Fibroblast of the aortic adventitia (primary cell): ENCODE data around the gene ATAD2B. TPM values are rescaled to one million over a fixed set of nuclear protein-coding genes. Genes with fewer than 3 reads are reported as not detected.

ENCODE experiments used
- DNase-seq: peaks from one replicate; pipeline ENCODE4 v3.0.0-alpha.2; 2010; ENCODE audit warnings: low read depth
- H3K4me3 ChIP-seq: 2 replicates; pipeline ENCODE4 v1.5.1; 2011; ENCODE audit warnings: low read depth, mild to moderate bottlenecking, control low read depth, low read length, moderate library complexity
- CTCF ChIP-seq: IDR thresholded peaks from 2 replicates; pipeline ENCODE4 v1.5.1; 2011; ENCODE audit warnings: mild to moderate bottlenecking, low read length, control low read depth, inconsistent platforms; ENCODE audit not compliant: insufficient read depth
- total RNA-seq: library from RNA; depleted of rRNA; stranded (reverse); fragments of >200 nt; gene quantifications from 2 replicates; pipeline ENCODE4 v1.2.3, GENCODE V29; 2012; ENCODE audit warnings: low replicate concordance

Gene ATAD2B
- total RNA-seq, 1 donor, result 10.6 TPM

DNA sequence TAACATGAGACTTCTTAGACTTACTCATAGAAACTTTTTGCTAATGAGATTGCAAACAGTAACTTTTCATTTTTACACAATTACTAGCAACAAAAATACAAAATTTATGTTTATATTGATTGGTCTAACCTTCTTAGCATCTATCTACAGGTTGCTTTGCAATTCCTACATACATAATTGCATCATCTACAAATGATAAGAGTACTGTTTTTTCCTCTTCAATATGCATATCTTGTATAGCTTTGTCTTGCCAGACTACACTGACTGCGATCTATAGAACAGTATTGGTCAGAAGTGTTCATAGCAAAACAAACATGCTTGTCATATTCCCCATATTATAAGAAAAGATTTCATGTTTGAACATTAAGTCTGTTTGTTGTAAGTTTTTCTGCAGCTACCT lies 87.9 kb downstream of the ATAD2B start:
- TF ChIP-seq CTCF, result no peak
- DNase-seq, result no peak
- H3K4me3 ChIP-seq, result no peak overlapping the region

GRCh38 chr2:23838581-23838980 lies 88.3 kb downstream of the ATAD2B start:
- DNase-seq, result no peak
- no peak for TF ChIP-seq CTCF
- no peak overlapping the region for H3K4me3 ChIP-seq

- no peak for TF ChIP-seq CTCF
- no peak overlapping the region for H3K4me3 ChIP-seq
- no peak for DNase-seq
Measured at GRCh38 chr2:23837871-23838270, 89.1 kb downstream of the ATAD2B start.

GRCh38 chr2:23836971-23837565 lies 89.9 kb downstream of the ATAD2B start:
- DNase-seq, result no peak
- TF ChIP-seq CTCF, result no peak
- no peak overlapping the region for H3K4me3 ChIP-seq

DNA sequence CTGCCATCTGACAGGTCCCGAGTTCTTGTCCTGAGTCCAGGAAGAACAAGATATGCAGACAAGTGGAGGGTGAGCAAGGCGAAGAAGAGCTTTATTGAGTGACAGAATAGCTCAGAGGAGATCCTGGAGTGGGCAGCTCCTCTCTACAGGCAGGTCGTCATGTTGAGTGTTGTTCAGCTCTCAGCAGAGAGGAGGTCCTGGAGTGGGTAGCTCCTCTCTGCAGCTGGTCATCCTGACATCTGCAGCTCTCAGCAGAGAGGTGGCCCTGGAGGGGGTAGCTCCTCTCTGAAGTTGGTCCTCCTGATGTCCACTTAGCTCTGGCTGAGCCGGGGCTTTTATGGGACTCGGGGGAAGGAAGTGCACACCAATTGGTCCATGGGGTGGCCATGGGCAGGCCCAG lies 90.4 kb downstream of the ATAD2B start:
- H3K4me3 ChIP-seq, result no peak overlapping the region
- no peak for TF ChIP-seq CTCF
- no peak for DNase-seq

DNA sequence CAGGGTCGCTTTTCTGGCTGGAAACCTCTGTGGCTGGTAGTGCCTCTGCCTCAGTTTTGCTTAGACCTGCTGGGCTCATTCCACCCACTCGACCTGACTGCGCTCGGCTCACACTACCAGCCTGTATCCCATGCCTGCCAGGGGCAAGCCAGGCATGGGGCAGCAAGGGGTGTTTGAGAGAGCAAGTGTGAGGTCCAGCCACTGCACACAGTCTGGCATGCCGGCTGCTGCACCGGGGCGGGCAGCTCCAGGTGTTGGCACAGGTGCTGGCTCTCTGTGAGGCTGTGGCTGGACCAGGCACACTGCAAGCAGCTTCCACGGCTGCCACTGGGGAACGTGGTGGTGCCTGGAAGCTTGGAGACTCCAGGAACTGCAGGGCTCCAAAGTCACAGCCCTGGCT lies 90.9 kb downstream of the ATAD2B start:
- TF ChIP-seq CTCF, result no peak
- H3K4me3 ChIP-seq, result no peak overlapping the region
- DNase-seq, result no peak

DNA sequence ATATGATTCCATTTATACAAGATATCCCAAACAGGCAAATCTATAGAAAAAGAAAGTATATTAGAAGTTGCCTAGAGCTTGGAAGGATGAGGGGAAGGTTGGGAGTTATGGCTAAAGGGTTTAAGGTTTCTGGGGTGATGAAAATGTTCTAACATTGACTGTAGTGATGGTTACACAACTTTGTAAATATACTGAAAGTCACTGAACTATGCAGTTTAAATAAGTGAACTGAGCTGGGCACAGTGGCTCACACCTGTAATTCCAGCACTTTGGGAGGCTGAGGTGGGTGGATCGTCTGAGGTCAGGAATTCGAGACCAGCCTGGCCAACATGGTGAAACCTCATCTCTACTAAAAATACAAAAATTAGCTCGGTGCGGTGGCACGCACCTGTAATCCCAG lies 91.5 kb downstream of the ATAD2B start:
- DNase-seq, result no peak
- no peak overlapping the region for H3K4me3 ChIP-seq
- TF ChIP-seq CTCF, result no peak
